WTC11 (cell line): ENCODE data around the gene ASIC2.

ENCODE experiments used
- FOXJ3 ChIP-seq: sonication (generic); formaldehyde crosslinking; IDR thresholded peaks from 2 replicates; pipeline ENCODE4 v1.9.0; 2021; ENCODE audit warnings: missing genetic modification reagents, mild to moderate bottlenecking, borderline replicate concordance
- SMAD3 ChIP-seq: sonication (generic); formaldehyde crosslinking; IDR thresholded peaks from 2 replicates; pipeline ENCODE4 v1.8.0; 2022; ENCODE audit warnings: missing genetic modification reagents, mild to moderate bottlenecking, borderline replicate concordance
- ZNF232 ChIP-seq: sonication (generic); formaldehyde crosslinking; IDR thresholded peaks from 2 replicates; pipeline ENCODE4 v1.8.0; 2022; ENCODE audit warnings: mild to moderate bottlenecking, missing genetic modification reagents
- TF ChIP-seq, protein P1 (sequence below): sonication (generic); formaldehyde crosslinking; IDR thresholded peaks from 2 replicates; pipeline ENCODE4 v1.8.0; 2022; ENCODE audit warnings: mild to moderate bottlenecking, missing genetic modification reagents

DNA sequence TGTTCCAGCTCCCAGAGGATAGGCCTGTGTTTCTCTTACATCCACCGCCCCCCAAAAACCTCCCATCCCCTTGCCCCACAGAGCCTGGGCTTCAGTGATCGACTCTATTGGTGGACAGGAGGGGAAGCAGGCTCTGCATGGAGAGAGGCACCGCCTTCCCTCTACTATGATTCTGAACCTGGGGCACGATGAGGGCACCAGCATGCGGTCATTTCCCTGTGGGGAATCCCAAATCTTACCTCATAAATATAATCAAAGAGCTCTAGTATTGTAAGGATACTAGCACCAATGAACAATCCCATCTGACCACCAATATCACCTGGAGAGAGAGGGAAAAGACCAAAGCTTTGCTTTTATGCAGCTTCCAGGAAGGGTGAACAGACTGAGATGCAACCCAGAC, 275.7 kb downstream of the ASIC2 start:
- TF ChIP-seq SMAD3 (CRISPR knock-in tag) (no peak), ZNF232 (CRISPR knock-in tag) (no peak), FOXJ3 (CRISPR knock-in tag) (no peak)
- TF ChIP-seq, protein P1, sequence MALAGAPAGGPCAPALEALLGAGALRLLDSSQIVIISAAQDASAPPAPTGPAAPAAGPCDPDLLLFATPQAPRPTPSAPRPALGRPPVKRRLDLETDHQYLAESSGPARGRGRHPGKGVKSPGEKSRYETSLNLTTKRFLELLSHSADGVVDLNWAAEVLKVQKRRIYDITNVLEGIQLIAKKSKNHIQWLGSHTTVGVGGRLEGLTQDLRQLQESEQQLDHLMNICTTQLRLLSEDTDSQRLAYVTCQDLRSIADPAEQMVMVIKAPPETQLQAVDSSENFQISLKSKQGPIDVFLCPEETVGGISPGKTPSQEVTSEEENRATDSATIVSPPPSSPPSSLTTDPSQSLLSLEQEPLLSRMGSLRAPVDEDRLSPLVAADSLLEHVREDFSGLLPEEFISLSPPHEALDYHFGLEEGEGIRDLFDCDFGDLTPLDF (CRISPR knock-in tag) = no peak
